Spleen (tissue), 11 donors: ENCODE measurements around the gene GRM8. TPM values are rescaled to one million over a fixed set of nuclear protein-coding genes. Genes with fewer than 3 reads are reported as not detected.
"Not testable (repeated sequence)": the region's sequence is repeated elsewhere in the genome, so short reads cannot be mapped to it uniquely, and the experiment has no call there.

Experiments
- DNase-seq: peaks from one replicate; pipeline ENCODE4 v3.0.0-alpha.2; 2020
- H3K27ac ChIP-seq, 8 donors: fragments of 200-600 bp; sonication (generic) in 7 of 8; 1 replicate in 4 of 8; 2 replicates in 4 of 8; pipeline versions ENCODE4 v1.5.0 to v1.8.0; 2016 to 2021; ENCODE audit warnings: inconsistent platforms in 4 of 8, mild to moderate bottlenecking in 4 of 8, moderate library complexity in 1 of 8
- H3K27me3 ChIP-seq, 7 donors: fragments of 200-600 bp; sonication (generic) in 6 of 7; replicated peaks in 1 of 7; 1 replicate in 4 of 7; 2 replicates in 3 of 7; pipeline versions ENCODE4 v1.5.0 to v1.8.0; 2016 to 2021; ENCODE audit warnings: inconsistent platforms in 3 of 7, mild to moderate bottlenecking in 1 of 7
- H3K36me3 ChIP-seq, 6 donors: fragments of 200-600 bp; sonication (generic) in 5 of 6; 1 replicate in 4 of 6; 2 replicates in 2 of 6; pipeline versions ENCODE4 v1.5.0 to v1.8.0; 2016 to 2021; ENCODE audit warnings: inconsistent platforms in 2 of 6
- H3K4me1 ChIP-seq, 6 donors: fragments of 200-600 bp; sonication (generic) in 5 of 6; 1 replicate in 3 of 6; 2 replicates in 3 of 6; pipeline versions ENCODE4 v1.5.0 to v1.8.0; 2016 to 2021; ENCODE audit warnings: inconsistent platforms in 3 of 6
- H3K4me3 ChIP-seq, 8 donors: fragments of 200-600 bp; sonication (generic) in 7 of 8; 1 replicate in 4 of 8; 2 replicates in 4 of 8; pipeline versions ENCODE4 v1.5.0 to v1.8.0; 2016 to 2021; ENCODE audit warnings: inconsistent platforms in 4 of 8, mild to moderate bottlenecking in 4 of 8, moderate library complexity in 2 of 8
- H3K9me3 ChIP-seq, 8 donors: fragments of 200-600 bp; sonication (generic) in 7 of 8; 1 replicate in 4 of 8; 2 replicates in 4 of 8; pipeline versions ENCODE4 v1.5.0 to v1.8.0; 2016 to 2021; ENCODE audit warnings: inconsistent platforms in 4 of 8
- POLR2A ChIP-seq, 3 donors: fragments of 450-650 bp; IDR thresholded peaks; one replicate each; pipeline ENCODE4 v1.5.1; 2017; ENCODE audit warnings: antibody characterized with exemption in 3 of 3, mild to moderate bottlenecking in 1 of 3
- POLR2AphosphoS5 ChIP-seq, 3 donors: sonication (generic); formaldehyde crosslinking; IDR thresholded peaks; one replicate each; pipeline ENCODE4 v1.5.1; 2017; ENCODE audit warnings: antibody characterized with exemption in 3 of 3
- WGBS, 5 donors: extraction: QIAGEN DNeasy Blood & Tissue Kit in 3 of 5; methylation state at CpG; one replicate each; pipeline versions ENCODE4 v1.1.5 to v1.1.7; 2013 to 2018; 5-methylcytosine and 5-hydroxymethylcytosine counted together
- intact Hi-C: fragments of 100-400 bp; cut with DNase I; formaldehyde crosslinking; loops from one replicate; pipeline ENCODE4 v1.15.0; 2023; ENCODE audit warnings: low total_unique reads
- polyA plus RNA-seq, 3 donors: library from polyadenylated mRNA; stranded (reverse); fragments of 200-250 nt; gene quantifications; one replicate each; pipeline ENCODE4 v1.2.1, GENCODE V29; 2013
- total RNA-seq, 7 donors: library from RNA; depleted of rRNA in 3 of 7; stranded (reverse); fragments of >200 nt in 3 of 7; fragmentation: NEBNext Ultra II Directional in 4 of 7; extraction: Animal tissue kit (Norgen Biotek cat#: 25700) in 4 of 7; gene quantifications; one replicate each; pipeline versions ENCODE4 v1.1.0 to v1.2.1, GENCODE V29; 2016 to 2021
- TF ChIP-seq, protein P1 (sequence below), 11 experiments: fragments of 200-600 bp in 7 of 11; fragments of 450-650 bp in 4 of 11; sonication (generic) in 4 of 11; IDR thresholded peaks in 8 of 11; conservative IDR thresholded peaks in 3 of 11; 1 replicate in 7 of 11; 2 replicates in 4 of 11; pipeline versions ENCODE4 v1.4.0 to v1.8.0; 2016 to 2021; ENCODE audit warnings: antibody characterized with exemption in 11 of 11, inconsistent platforms in 4 of 11, mild to moderate bottlenecking in 1 of 11
- donor health status: healthy with polysubstance abuse.
- donor health status: DM: no; HTN: no; CAD: no; lungs with moderate emphysema.
- donor health status: DM: no; HTN: no; CAD: no.
- donor health status: Bipolar disorder and iron deficiency.
- donor health status: healthy.
- donor health status: DM: no; HTN: no; CAD: no.
- donor health status: DM: yes; HTN: yes; CAD: no.

Gene GRM8
- total and polyA plus RNA-seq, 10 donors = 0.30 to 0.60 TPM; not detected in 8

- 50 to 58% (median 54%) methylated on average over 2 of the region's 2 CpGs for WGBS, 5 donors
Observed at GRCh38 chr7:126924477-126924876, 328.3 kb downstream of the GRM8 start.

GRCh38 chr7:126911627-126912026 is 341.1 kb downstream of the GRM8 start:
- DNase-seq, intact Hi-C loops, H3K4me3 ChIP-seq, H3K27ac ChIP-seq, H3K27me3 ChIP-seq, H3K36me3 ChIP-seq, H3K9me3 ChIP-seq, H3K4me1 ChIP-seq: not testable (repeated sequence)
- WGBS, 5 donors = 81 to 89% (median 84%) methylated on average over 4 of the region's 4 CpGs

More at GRCh38 chr7:126924477-126924876, 328.3 kb downstream of the GRM8 start:
- TF ChIP-seq, protein P1, sequence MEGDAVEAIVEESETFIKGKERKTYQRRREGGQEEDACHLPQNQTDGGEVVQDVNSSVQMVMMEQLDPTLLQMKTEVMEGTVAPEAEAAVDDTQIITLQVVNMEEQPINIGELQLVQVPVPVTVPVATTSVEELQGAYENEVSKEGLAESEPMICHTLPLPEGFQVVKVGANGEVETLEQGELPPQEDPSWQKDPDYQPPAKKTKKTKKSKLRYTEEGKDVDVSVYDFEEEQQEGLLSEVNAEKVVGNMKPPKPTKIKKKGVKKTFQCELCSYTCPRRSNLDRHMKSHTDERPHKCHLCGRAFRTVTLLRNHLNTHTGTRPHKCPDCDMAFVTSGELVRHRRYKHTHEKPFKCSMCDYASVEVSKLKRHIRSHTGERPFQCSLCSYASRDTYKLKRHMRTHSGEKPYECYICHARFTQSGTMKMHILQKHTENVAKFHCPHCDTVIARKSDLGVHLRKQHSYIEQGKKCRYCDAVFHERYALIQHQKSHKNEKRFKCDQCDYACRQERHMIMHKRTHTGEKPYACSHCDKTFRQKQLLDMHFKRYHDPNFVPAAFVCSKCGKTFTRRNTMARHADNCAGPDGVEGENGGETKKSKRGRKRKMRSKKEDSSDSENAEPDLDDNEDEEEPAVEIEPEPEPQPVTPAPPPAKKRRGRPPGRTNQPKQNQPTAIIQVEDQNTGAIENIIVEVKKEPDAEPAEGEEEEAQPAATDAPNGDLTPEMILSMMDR (IDR thresholded peaks at IDR 0.05 in 8 of 11, conservative IDR thresholded peaks at IDR 0.05 in 3 of 11) = no peak
- TF ChIP-seq POLR2AphosphoS5 (IDR thresholded peaks at IDR 0.05) = no peak
- TF ChIP-seq POLR2A (IDR thresholded peaks at IDR 0.05) = no peak
- Histone ChIP-seq H3K27me3 (peaks cover 0 to 4% (median 0%) of the 10 kb centered on the region in 7 donors), H3K4me1 (no peaks in the 10 kb centered on the region), H3K27ac (no peak overlapping the region), H3K9me3 (no peaks in the 10 kb centered on the region), H3K4me3 (no peak overlapping the region), H3K36me3 (no peaks in the 10 kb centered on the region)
- DNase-seq = no peak
- intact Hi-C loops = no loop called here

DNA sequence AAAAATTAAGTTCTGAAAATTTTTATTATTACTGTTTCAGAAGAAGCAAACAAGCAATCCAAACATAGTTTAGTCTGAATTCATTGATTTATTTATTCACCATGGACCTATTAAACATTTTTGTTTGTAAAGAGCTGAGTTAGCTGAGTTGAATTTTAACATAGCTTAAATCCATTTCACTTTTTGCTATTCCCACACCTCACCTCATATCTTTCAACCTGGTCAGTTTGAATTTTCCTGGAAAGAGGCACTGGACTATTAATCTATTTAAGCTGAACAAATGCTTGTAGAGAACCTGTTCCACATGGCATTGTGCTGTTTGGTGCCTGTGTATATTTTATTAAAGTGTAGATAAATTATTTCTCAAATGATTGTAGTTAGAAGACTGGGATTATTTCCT is 344.2 kb downstream of the GRM8 start:
- H3K9me3 ChIP-seq, H3K4me3 ChIP-seq, H3K36me3 ChIP-seq, DNase-seq, H3K4me1 ChIP-seq, H3K27me3 ChIP-seq, intact Hi-C loops, H3K27ac ChIP-seq: not testable (repeated sequence)

GRCh38 chr7:126907657-126908056 is 345.1 kb downstream of the GRM8 start:
- H3K4me1 ChIP-seq, H3K36me3 ChIP-seq, H3K9me3 ChIP-seq, DNase-seq, H3K4me3 ChIP-seq, H3K27me3 ChIP-seq, H3K27ac ChIP-seq, intact Hi-C loops: not testable (repeated sequence)
- WGBS, 5 donors = 84 to 89% (median 85%) methylated on average over 6 of the region's 6 CpGs

DNA sequence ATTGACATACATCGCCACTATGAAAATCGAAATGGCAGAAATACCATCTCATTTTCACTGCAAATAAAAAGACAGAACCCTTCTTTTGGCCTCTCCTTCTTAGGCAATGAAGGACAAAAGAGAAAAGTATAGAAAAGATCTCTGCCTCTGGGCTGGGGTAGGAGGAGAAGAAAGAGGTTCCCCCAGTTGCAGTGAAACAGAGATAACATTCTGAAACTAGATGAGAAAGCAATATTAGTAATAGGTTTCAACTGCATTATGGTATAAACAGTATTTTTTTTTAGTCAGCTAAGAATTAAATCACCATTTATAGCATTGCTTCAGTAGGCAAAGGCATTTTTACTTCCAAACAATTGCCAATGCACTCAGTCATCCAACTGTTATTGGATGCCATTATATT is 347.5 kb downstream of the GRM8 start:
- WGBS, 5 donors = 76 to 87% (median 82%) methylated on average over 2 of the region's 2 CpGs
- H3K36me3 ChIP-seq, H3K27me3 ChIP-seq, DNase-seq, H3K4me1 ChIP-seq, H3K4me3 ChIP-seq, intact Hi-C loops, H3K9me3 ChIP-seq, H3K27ac ChIP-seq: not testable (repeated sequence)

DNA sequence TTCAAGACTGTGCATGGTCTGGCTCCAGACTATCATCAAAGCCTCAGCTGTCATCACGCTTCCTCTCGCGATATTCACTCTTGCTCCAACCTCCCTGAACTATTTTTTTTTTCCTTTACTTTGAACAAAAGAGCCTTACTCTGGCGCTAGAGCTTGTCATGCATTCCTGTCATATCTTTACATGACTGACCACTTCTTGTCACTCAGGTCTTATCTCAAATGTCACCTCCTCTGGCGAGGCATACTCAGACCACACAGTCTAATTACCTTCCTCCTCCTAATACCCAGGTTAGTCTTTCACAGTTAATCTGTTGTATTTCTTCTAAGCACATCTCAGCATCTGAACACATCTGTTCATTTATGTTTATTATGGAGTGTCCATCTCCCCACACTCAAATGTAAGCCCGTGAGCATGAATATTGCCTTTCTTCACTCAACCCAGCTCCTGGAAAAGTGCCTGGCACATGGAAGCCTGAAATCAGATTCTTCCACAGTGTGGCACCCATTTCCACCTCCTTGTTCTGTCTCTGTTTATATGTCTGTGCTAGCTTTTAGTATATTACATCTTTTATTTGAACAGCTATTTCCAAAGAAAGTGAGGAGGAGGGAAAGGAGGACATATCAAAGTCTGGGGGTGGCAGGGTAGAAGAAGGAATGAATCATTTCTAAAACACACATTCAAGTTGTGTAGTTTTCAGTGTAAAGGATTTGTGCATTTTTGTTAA is 351.5 kb downstream of the GRM8 start:
- 56 to 70% (median 64%) methylated on average over 6 of the region's 6 CpGs for WGBS, 5 donors
- H3K27ac ChIP-seq, H3K4me3 ChIP-seq, DNase-seq, intact Hi-C loops, H3K4me1 ChIP-seq, H3K27me3 ChIP-seq, H3K36me3 ChIP-seq, H3K9me3 ChIP-seq: not testable (repeated sequence)

GRCh38 chr7:126887980-126888379 is 364.8 kb downstream of the GRM8 start:
- DNase-seq, H3K27me3 ChIP-seq, H3K27ac ChIP-seq, H3K9me3 ChIP-seq, H3K4me1 ChIP-seq, H3K36me3 ChIP-seq, H3K4me3 ChIP-seq, intact Hi-C loops: not testable (repeated sequence)
- WGBS, 5 donors = 71 to 89% (median 84%) methylated on average over 1 of the region's 1 CpG

DNA sequence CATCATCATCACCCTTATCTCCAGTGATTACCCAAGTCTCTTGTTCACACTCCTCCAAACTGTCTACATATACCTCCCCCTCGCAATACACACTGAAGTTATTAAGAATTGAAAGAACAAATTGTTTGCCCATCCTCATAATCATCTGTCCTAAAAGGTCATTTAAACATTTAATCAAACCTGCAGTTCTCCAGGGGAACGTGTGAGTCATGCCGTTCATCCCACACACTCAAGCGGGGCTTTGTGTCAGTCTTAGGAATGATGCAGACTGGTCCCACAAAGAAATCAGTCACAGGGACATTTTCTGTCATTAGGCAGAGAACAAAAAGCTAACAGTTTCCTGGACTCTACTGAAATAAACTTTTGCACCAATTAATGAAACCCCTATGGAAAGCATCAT is 365.2 kb downstream of the GRM8 start:
- WGBS, 5 donors = 69 to 74% (median 69%) methylated on average over 4 of the region's 4 CpGs
- DNase-seq, H3K9me3 ChIP-seq, intact Hi-C loops, H3K27me3 ChIP-seq, H3K4me3 ChIP-seq, H3K27ac ChIP-seq, H3K4me1 ChIP-seq, H3K36me3 ChIP-seq: not testable (repeated sequence)

- H3K4me3 ChIP-seq, DNase-seq, H3K9me3 ChIP-seq, H3K4me1 ChIP-seq, H3K27ac ChIP-seq, H3K27me3 ChIP-seq, intact Hi-C loops, H3K36me3 ChIP-seq: not testable (repeated sequence)
- WGBS, 5 donors = 79 to 96% (median 83%) methylated on average over 1 of the region's 1 CpG
Observed at GRCh38 chr7:126882730-126883129, 370.0 kb downstream of the GRM8 start.

DNA sequence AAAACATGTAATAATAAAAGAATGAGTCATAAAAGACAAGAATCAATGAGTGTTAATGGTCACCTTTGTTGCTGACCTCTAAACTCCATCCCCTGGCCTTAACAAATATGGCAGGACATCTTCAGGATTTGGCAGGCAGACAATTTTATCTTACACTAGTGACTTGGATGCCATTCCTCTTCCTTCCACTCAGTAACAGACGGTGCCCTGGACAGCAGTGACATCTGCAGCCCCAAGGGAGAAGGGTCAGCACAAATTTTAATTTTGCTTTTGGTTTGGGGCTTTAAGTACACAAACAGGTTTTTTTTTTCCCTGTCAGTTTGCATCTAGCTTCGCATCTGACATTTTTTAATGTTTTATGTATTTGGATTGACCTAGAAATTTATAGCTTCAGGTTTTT is 370.8 kb downstream of the GRM8 start:
- H3K4me3 ChIP-seq, H3K36me3 ChIP-seq, H3K27ac ChIP-seq, intact Hi-C loops, H3K27me3 ChIP-seq, H3K4me1 ChIP-seq, DNase-seq, H3K9me3 ChIP-seq: not testable (repeated sequence)
- WGBS, 5 donors = 43 to 57% (median 52%) methylated on average over 2 of the region's 2 CpGs
